ENCODE data around the gene IGSF8.

The IGSF8 gene

DNA sequence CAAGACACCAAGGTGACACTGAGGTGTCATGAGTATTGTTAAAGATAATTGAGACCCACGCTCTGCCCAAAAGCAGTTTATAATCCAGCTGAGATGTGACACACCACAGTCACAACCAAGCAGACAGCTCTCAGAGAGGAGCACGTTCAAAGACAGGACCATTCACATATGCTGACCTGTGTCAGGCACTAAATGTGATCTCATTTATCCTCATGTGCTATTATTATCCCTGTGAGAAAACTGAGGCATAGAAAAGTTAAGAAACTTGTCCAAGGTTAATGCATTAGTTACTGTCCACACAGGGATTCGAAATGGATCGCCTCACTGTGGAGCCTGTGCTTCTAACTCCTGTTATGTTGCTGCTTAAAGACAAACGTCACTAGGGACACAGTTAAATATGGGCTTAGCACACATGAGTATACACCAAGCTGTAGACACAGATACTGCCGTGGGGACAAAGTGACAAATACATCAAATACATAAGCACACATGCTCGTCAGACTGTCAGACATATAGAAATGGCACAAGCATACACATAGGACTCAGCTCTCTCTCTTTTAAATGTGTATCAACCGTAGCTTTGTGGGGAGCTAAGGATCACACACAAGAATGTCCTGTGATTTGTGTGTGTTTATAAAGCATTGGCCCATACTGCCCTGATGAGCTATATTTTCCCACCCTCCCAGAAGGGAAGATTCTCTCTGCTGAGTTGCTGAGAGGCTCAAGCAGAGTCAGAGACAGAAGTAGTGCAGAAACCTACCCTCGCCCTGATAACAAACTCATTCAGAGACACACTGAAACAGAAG lies 3.5 kb upstream of the IGSF8 start:
- no peak for DNase-seq

DNA sequence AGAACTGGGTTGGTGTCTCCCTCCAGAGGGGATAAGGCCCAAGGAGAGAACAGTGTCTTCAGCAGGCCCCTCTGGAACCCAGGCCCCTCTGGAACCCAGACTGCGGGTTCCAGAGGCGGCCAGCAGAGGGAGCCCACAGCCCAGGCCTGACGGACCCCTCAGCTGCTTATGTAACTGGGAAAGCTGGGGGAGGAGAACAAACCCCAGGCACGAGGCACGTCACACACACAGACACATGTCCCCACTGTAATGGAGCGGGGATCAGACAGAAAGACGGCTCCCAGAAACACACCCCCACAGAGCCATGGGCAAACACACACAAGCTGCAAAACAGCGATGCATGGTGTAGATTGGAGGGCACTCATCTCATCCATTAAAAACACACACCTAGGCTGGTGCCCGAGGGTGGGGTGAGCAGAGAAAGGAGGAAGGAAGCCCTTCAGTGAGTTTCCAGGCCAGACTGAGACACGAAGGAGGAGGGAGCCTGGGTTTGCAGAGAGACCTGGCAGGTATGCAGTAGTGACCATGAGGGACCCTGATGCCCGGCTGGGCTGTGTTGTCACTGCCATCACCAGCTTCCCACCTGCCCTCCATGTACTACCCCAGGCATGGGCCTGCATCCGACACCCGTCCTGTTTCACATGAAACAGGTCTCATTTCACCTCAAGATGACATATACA lies 2.8 kb upstream of the IGSF8 start:
- DNase-seq = peak; percentile 59 to 66

DNA sequence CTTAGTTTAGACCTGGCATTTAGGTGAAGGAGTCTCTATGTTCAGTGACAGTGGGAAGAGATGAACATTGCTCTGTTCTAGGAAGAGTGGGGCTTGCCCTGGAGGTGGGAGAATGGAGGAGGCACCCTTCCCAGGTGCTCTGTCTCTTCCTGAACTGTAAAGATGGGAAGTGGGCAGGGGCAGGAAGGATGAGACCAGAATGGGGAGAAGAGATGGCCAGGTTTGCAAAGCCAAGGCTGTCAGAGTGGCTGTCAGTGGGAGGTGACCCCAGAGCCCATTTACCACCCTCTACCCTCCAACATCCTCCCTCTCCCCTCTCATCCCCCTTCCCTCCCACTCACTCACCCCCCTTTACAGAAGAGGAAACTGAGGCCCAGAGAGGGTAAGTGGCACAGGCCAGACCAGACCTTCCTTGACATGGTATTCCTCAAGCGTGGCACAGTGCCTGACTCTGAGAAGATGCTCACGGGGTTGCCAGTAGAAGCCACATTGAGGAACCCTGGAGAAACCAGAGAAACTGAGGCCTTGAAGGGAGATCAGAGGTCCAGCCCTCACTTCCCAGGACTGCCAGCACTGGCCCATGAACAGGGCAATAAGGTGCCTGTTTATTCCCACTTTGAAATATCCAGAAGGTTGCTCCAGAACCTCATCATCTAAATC lies 1.4 kb upstream of the IGSF8 start:
- DNase-seq = no peak

DNA sequence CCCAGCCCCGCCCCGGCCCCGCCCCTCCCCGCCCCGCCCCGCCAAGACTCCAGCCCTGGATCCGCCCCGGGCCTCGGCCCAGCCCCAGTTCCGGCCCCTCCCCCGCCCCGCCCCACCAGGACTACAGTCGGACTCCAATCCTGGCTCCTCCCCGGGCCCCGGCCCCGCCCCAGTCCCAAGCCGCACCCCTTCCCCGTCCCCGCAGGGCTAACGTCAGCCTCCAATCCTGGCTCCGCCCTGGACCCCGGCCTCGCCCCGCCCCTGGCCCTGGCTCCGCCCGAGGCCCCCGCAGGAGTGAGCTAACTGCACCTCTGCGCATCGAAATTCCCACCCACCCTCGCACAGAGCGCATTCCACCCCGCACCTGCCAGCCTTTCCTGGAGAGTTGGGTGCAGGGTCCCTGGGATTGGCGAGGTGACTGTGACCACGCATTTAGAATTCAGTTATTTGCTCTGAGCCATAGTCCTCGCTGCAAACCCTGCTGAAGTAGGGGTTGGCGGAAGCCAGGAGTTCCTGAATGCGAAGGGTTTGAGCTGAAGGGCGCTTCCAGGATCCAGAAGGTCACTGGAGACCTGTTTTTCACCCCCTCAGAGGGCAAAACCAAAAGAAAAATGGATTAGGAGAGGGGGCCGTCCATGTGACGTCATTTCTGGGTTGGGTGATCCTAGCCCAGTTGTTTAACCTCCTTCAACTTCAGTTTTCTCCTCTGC lies 588 bp upstream of the IGSF8 start:
- peak; percentile 78 to 87 for DNase-seq

DNA sequence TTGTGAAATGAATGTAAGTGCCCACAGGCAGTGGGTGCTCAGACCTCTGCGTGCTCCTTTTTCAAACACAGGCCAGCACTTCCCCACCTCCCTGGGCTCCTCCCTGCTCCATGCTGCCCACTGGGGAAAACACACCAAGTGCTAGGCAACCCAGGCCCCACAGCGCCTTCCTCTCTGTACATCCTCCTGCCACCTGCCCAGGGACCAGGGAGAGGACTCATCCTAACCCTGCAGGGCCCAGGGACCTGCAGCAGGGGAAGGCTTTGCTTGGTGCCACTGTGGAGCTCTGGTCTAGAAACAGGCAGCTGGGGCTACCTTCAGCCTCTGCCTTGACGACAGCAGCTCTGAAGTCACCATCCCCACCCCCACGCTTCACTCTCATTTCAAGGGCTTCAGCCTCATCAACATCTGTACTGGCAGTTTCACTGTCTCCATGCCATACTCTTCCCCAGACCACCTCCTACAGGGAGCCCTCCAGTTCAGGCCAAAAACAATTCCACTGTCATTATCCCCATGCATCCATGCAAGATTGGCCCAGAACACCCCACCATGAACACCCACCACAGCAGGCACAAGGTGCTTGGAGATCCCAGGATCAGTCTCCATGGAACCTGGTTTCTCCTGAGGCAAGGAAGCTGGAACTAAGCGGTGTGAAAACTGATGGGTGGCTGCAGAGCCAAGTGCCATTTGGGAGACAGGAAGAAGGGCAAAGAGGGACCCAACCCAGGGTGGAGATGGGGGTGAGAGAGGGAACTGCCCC lies 1.1 kb downstream of the IGSF8 start:
- DNase-seq = no peak

DNA sequence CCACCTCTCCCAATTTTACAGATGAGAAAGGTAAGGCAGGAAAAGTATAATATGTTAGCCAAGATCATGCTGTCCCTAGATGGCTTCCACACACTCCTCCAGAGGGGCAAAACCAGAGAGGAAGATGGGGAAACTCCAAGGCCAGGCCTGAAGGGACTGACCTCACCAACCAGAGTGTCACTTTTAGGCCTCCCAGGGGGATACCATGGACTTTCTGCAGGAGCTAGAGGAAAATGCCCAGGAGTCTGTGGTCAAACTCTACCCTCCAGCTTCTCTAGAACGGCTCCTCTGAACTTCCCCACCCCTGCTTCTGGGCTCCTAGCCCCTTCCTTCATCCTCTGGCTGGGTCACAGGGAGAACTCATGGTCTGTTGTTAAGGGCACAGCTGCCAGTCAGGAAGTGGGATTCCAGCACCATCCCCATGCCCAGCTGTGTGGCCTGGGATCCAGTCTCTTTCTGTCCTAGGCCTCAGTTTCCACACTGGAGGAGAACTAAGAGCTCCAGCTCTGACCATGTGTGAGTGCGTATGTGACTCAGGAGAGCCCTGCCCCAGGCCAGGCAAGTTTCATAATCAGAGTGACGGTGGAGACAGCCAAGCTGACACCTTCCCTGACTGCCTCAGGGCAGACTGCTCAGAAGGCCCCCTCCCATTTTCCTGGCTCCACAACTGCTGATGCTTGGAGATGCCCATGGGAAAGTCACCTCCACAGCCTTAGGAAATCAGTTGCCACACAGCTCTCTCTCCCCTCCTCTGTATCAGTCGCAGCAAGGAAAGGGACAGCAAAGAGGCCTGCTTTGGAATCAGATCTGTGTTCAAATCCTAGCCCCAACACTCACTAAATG lies 1.9 kb downstream of the IGSF8 start:
- peak; percentile 47 to 60 for DNase-seq

DNA sequence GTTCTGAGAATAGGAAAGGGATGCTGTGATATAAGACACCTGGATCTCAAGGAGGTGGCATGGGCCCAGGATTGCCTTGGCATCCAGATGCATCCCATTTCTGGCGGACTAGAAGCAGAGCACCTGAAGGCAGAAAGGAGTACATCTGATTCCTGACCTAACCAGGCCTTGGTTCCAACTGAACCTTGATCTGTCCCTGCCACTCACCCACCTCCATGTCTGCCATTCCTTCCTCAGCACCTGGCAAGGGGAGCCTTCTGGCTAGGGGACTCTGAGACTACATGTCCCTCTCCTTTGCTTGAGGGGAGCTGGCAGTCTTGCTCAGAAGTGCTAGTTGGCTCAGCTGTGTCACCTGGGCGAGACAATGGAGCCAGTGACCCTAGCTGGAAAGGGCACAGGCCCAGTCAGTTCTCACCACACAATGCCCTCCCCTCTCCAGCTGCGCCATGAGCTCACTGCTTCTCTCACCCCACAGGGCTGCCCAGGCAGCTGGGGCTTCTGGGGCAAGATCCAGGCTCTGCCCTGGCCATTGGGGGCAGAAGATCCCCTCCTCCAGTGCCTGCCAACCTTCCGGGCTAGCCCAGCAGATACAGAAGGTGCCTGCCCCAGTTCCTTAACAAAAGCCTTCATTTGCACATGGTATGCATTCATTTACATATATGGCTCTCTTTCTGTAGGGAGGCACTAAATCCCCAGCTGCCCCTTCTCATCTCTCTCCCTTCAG lies 2.9 kb downstream of the IGSF8 start:
- no peak for DNase-seq

DNA sequence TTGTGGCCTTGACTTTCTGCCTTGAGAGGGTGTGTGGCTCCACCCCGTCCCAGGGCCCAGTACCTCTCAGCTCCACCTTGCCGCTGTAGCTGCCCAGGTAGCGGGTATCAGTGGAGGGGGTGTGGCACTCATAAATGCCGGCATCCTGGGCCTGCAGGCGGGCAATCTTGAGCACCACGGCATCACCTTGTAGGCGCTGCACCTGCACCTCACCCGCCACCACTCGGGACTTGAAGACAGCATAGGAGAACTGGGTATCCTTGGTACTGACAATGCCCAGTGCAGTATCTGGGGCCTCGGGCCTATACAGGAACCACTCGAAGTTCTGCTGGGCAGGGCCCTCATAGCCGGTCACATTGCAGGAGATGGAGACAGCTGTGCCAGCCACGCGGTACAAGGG lies 3.6 kb downstream of the IGSF8 start:
- DNase-seq = no peak

DNA sequence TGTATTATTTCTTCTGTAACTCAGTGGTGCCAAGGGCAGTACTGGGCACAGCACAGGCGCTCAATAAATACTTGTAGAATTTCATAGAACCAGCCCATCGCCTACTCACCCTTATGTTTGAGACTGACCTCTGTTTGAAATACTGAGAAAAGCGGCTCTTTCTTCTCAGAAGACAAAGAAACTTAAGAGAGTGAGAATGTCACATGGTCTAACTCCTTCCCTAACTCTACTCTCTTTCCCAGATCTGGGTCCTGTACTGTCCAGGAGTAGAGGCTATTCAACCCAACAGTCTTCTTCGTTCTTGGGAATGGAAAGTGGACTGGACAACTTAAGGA lies 4.2 kb downstream of the IGSF8 start:
- no peak for DNase-seq

DNA sequence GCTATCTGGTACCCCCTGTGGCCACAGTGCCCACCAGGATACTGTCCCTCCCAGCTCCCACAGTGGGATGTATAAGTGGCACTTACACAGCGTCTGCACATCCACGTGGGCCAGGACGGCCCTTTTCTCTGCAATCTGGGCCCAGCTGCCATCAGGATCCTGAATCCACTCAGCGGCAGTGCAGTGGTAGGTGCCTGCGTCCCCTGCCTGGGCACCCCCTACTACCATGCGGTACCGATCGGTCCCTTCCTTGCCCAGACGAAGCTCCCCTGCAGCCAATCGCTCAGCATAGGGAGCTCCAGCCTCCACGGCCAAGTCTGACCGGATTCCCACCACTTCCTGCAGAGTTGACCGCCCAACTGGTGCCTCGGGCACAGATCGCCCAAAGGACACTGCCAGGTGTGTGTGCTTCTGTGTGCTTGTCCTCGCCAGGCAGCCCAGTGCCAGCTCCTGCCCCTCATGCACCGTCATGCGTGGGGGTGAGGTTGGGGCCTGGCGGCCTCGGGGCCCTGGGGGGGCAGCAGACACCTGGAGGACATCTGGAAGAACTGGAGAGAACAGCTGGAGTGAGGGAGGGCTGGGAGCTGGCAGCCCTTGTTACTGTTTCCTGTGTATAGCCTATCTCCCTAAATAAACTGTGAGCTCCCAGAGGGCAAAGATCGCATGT lies 4.7 kb downstream of the IGSF8 start:
- no peak for DNase-seq

DNA sequence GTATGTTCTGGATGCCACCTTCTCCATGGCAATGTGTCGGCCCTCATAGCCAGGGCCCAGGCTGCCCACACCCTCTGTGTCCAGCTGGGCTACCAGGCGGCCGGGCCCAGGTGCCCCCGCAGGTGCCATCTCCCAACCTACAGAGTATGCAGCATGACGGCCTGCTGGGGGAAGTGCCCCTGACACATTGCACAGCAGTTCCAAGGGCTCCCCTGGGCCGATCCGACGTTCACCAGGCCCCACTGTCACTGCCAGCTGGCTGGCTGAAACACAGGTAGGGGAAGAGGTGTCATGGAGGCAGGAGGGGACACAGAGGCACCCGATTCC lies 5.4 kb downstream of the IGSF8 start:
- DNase-seq = no peak

DNA sequence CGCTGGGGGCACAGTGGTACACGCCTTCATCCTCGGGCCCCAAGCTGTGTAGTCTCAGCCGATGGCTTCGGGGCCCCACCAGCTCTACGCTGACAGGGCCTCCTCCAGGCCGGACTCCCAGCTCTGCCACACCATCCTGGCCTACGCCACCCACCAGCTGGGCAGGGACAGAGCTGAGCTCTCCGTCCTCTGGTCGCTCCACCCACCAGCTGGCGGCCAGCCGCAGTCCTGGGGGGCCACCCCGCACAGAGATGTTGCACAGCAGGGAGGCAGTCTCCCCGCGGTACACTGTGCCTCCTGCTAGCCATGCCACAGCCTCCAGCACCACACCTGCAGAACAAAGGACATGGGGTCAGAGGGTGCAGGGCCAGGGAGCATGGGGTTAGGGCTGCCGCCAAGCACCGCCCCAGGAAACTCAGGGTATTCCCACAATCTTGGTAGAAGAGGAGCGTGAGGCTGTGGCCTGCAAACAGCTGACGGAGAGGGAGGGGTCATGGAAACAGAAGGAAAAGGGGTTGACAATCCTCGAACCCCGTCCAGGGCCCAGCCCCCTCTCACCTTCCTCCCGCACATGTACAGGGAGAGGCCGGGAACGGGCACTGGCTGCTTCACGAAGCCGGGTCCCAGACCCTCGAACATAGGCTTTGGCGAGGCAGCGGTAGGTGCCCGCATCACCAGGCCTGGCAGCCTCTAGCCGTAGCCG lies 5.9 kb downstream of the IGSF8 start:
- DNase-seq = no peak

DNA sequence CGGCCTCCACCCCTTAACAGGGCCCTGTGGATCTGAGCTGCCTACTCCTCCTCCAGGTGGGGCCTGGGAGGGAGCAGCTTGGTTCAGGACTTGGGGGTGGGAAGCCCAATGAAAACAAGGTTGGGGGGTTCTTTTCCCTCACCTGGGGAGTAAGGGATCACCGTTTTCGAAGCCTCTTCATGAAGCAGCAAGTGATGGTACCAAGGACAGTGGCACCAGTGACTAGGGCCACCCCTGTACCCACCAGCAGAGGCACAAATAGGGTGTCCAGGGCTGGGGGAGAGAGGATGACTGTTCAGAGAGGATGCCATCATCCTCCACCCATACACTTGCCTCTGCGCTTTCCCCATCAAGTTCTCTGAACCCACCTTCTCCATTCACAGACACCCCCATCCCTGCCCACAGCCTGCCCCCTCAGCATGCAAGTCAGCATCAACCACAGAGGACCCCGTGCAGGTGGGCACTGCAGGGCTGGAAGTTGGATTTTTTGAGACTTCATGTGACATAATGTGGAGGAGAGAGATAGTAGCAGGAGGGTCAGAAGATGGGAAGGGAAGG lies 6.7 kb downstream of the IGSF8 start:
- DNase-seq = no peak

DNA sequence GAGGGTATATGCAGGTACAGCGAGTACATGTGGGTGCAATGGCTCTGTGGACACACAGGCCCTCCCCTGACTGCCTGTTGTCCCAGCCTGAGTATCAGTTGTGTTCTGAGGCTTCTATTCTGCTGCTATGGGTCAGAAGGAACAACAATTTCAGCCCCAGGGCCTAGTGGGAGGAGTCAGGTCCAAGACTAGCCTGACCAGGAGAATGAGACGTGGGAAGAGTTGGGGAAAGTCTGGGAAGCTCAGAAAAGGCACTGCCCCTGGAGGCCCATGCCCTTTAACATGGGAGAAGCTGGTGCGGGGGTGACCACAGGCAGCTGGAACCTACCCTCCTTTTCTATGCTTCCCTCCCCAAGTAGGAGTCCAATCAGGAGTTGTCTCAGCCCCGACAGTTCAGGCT lies 7.7 kb downstream of the IGSF8 start:
- DNase-seq = no peak

DNA sequence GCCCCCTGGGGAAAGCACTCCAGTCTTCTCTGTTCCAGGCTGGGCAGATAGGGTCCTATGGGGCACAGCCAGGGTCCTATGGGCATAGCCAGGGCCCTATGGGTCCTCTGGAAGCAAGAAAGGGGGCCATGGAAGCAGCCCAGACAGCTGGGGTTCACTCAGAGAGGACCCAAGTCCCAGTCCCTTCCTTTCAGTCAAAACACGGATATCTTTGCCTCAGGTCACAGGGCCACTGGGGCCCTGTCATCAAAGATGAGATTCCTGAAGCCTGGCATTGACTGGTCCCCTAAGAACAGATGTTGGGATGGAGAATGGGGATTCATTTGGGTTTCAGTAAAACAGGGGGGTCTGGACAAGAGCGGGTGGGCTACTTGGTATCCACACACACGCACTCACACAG lies 8.5 kb downstream of the IGSF8 start:
- no peak for DNase-seq

DNA sequence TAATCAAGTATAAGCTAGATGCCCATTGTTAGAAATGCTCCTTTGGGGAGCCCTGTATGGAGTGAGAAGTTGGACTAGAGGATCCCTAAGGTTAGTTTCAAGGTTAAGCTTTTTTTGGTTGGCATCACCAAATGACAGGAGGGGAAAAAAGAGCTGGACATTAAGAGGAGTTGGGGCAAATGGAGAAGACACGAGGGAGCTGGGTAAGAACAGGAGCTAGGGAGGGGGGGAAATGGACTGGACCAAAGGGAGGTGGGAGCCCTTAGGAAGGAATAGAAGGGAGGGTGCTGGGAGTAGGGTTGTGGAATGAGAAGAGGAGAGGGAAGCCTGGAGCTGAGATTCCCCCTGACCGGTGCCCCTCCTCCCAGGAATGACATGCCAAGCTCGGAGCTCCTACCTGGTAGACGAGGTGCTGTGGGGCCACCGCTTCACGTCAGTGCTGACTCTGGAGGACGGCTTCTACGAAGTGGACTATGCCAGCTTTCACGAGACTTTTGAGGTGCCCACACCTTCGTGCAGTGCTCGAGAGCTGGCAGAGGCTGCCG lies 11.2 kb downstream of the IGSF8 start:
- no peak for DNase-seq

DNA sequence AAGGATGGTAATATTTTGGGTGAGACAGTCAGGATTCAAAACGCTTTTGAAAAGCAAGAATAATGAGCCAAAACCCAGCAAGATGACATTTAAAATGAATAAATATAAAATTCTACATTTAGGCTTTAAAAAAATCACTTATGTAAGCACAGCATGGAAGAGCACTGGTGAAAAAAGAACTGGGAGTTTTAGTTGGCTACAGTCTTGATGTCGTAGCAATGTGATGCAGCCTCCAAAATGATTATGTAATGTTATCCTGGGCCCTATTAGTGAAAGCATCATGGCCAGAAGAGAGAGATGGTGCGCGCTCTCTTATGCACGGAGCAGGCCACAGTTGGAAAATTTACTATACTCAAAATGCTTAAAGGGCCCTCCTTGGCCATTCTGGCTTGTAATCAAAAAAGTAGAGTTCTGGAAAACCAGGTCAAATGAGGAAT lies 11.9 kb downstream of the IGSF8 start:
- no peak for DNase-seq

DNA sequence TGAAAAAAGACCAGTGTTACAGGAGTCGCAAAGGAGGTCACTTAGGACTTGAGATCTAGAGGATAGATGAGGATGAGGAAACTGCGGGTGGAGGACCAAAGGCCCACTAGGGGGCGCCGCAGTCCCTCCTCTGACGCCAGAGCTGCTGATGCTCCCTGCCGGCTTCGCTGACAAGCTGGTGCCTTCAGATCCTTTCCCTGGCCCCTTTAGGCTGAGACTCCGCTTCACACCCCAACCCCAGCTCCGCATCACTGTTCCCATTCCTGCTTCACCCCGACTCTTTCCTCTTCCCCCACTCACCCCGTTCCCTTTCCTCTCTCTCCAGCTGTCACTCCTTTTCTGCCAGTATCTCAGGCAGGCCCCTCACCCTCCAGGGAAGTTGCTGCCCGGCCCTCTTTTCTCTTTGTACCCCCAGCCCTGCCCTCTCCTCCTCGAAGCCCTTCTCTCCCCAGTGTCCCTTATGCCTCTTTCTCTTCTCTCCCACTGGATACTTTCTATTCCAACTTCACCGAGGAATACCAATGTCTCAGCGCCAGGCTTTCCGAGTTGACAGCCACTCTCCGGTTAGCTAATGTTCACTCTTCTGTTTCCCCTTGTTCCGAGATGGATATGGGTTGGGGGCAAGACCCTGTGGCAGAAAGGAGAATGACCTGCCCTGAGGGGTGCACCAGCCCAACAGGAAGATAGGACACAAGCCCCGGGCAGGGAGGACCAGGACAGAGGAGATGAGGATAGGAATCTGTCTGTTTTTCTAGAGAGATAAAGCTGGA lies 12.5 kb downstream of the IGSF8 start:
- peak; percentile 53 to 58 for DNase-seq

Measured in AML-193 (cell line).